GM12801 (cell line): ENCODE results near the gene KCNJ13.

Source experiments
- TF ChIP-seq, protein P1 (sequence below): IDR thresholded peaks from one replicate; pipeline ENCODE4 v1.5.1; 2011; ENCODE audit warnings: control low read depth; ENCODE audit not compliant: insufficient read length; ENCODE audit errors: extremely low read depth

The KCNJ13 gene

DNA sequence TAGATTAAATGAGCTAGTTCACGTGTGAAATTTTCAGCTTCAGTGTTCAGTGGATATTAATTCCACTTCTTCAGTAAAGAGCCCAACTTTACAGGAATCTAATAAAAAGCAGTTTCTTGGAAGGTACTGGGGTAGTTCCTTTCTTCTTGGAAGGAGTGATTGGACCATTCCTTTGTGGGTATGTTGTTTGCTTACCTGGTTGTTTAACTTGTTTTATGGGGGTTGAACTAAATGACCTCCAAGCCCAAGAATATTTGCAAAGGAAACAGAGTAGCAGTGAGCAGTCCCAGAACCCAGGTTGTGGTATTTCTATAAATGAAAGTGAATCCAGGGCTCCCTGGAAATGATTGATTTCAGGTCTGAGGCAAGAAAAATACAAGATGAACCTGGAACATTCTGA is 31.4 kb downstream of the KCNJ13 start:
- TF ChIP-seq, protein P1, sequence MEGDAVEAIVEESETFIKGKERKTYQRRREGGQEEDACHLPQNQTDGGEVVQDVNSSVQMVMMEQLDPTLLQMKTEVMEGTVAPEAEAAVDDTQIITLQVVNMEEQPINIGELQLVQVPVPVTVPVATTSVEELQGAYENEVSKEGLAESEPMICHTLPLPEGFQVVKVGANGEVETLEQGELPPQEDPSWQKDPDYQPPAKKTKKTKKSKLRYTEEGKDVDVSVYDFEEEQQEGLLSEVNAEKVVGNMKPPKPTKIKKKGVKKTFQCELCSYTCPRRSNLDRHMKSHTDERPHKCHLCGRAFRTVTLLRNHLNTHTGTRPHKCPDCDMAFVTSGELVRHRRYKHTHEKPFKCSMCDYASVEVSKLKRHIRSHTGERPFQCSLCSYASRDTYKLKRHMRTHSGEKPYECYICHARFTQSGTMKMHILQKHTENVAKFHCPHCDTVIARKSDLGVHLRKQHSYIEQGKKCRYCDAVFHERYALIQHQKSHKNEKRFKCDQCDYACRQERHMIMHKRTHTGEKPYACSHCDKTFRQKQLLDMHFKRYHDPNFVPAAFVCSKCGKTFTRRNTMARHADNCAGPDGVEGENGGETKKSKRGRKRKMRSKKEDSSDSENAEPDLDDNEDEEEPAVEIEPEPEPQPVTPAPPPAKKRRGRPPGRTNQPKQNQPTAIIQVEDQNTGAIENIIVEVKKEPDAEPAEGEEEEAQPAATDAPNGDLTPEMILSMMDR, result no peak

DNA sequence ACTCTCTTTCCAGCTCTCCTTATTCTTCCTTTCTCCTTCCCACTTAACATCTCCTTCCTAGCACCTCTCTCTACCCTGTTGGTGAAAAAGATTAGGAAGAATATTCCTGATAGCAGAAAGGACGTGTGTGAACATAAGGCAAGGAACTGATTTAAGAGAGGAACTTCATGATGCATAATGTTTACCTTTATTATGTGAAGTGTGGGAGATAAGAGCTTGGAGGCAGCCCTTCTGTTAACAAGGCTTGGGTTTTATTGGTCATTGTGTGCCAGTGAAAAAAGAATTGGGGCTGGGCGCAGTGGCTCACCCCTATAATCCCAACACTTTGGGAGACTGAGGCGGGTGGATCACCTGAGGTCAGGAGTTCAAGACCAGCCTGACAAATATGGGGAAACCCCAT is 34.4 kb downstream of the KCNJ13 start:
- TF ChIP-seq, protein P1, result no peak

DNA sequence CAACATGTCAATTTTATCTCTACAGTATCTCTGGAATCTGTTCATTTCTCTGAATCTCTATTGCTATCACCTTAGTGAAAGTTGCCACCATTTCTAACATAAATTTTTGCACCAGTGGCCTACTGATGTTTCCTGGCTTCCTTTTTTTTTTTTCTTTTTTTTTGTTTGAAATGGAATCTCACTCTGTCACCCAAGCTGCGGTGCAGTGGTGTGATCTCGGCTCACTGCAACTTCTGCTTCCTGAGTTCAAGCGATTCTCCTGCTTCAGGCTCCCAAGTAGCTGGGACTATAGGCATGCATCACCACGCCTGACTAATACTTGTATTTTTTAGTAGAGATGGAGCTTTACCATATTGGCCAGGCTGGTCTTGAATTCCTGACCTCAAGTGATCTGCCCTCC is 35.1 kb downstream of the KCNJ13 start:
- TF ChIP-seq, protein P1, result no peak

DNA sequence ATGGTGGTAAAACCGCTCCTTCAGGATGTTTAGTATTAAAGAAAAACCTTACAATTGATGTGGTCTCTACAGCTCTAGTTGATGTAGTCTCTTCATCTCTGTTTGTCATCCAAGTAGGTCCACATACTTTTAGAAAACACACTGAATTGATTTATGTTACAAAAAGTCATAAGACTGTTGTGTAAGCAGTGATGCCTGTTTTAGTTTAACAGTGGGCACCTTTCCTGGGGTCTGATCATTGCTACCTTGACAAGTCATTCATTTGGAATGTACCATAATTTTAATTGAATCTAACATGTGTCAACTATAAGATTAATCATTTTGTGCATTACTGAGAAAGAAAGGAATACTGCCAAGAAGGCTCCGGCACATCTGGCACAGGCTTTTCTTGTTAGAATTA is 44.9 kb downstream of the KCNJ13 start:
- TF ChIP-seq, protein P1, result no peak

DNA sequence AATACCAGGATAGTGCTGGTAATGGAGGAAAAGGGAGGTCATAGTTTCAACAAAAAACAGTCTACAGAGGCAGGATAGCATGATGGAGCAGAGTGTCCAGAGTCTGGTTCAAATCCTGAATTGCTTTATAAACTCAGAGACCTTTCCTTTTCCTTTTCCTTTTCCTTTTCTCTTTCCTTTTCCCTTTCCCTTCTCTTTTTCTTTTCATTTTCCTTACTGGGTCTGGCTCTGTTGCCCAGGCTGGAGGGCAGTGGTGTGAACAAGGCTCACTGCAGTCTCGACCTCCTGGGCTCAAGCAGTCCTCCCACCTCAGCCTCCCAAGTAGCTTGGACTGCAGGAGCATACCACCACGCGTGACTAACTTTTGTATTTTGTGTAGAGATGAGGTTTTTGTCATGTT is 47.6 kb downstream of the KCNJ13 start:
- TF ChIP-seq, protein P1, result no peak

DNA sequence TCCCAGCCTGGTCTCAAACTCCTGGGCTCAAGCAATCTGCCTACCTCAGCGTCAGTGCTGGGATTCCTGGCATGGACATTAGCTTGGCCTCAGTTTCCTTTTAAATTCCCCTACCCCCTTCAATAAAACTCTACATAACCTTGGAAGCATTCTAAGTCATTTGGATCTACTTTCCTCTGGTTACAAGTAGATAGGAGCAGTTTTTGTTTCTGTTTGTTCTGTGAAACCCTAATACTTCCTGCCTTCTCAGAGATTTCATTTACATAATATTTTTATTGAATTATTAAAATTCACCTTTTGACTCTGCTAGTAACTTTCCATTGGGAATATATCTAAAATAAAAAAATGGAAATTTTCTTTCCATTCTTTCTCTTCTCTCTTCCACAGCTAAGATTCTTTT is 53.3 kb downstream of the KCNJ13 start:
- TF ChIP-seq, protein P1, result no peak

DNA sequence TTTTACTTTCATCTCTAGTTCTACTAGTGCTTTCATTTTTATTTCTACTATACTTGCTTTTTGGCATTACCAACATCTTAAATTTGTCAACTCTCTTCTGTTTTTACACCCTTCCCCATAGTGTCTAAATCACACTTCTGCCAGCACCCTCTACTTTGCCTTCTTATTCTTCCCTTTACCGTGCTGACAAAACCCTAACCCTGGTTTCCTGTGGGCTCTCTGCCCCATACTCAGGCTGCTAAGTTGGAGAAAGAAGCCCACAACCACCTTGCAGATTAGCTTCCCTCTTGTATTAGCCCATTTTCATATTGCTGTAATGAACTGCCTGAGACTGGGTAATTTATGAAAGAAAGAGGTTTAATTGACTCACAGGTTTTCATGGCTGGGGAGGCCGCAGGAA is 54.5 kb downstream of the KCNJ13 start:
- TF ChIP-seq, protein P1, result no peak

DNA sequence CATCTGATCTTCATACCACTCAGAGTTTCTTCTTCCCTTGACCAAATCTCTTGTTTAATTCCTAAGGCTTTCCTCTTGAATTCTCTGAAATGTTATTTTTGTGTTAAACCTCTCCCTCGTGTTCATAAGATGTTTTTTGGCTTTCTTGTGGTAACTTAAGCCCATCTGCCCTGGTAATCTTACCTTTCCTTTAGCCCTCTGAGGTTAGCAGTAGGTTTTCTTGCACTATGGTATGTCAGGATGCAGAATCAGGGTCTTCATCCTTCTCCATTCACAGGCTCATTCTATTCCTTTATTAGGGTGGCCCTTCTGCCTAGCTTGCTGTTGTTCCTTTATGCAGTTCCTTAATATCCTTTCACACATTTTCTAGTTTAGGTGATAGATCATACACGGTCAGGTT is 55.1 kb downstream of the KCNJ13 start:
- TF ChIP-seq, protein P1, result no peak
